OCI-LY1 (cell line): ENCODE data around the gene PCNX1.
"Not testable (repeated sequence)": the region's sequence is repeated elsewhere in the genome, so short reads cannot be mapped to it uniquely, and the experiment has no call there.

Experiments used
- H2AFZ ChIP-seq: fragments of 200-600 bp; sonication (generic), shearing (Covaris generic); 2 replicates; pipeline ENCODE4 v1.6.0; 2014; ENCODE audit warnings: antibody characterized with exemption, mild to moderate bottlenecking, low read length
- H3F3A ChIP-seq: fragments of 200-600 bp; sonication (generic), shearing (Covaris generic); 2 replicates; pipeline ENCODE4 v1.6.0; 2014; ENCODE audit warnings: mild to moderate bottlenecking, antibody characterized with exemption, low read length, moderate library complexity; ENCODE audit not compliant: insufficient read depth
- H3K27ac ChIP-seq: fragments of 200-600 bp; sonication (generic); 2 replicates; pipeline ENCODE4 v1.5.1; 2014; ENCODE audit warnings: low read length, mixed run types, mild to moderate bottlenecking, low read depth; ENCODE audit not compliant: poor library complexity, severe bottlenecking
- H3K27me3 ChIP-seq: fragments of 200-600 bp; sonication (generic); 2 replicates; pipeline ENCODE4 v1.6.0; 2014; ENCODE audit warnings: antibody characterized with exemption, mild to moderate bottlenecking, low read length, moderate library complexity; ENCODE audit not compliant: insufficient read depth
- H3K36me3 ChIP-seq: fragments of 200-600 bp; sonication (generic); 2 replicates; pipeline ENCODE4 v1.6.1; 2014; ENCODE audit warnings: mild to moderate bottlenecking, antibody characterized with exemption, low read length, moderate library complexity, mixed read lengths; ENCODE audit not compliant: insufficient read depth
- H3K4me1 ChIP-seq: fragments of 200-600 bp; sonication (generic); 2 replicates; pipeline ENCODE4 v1.5.1; 2014; ENCODE audit warnings: mild to moderate bottlenecking, low read length, moderate library complexity; ENCODE audit not compliant: insufficient read depth, severe bottlenecking
- H3K4me2 ChIP-seq: fragments of 200-600 bp; sonication (generic), shearing (Covaris generic); 2 replicates; pipeline ENCODE4 v1.6.1; 2014; ENCODE audit warnings: low read length
- H3K4me3 ChIP-seq: fragments of 200-600 bp; sonication (generic); 2 replicates; pipeline ENCODE4 v1.5.1; 2014; ENCODE audit warnings: low read length, low read depth, mild to moderate bottlenecking, mixed read lengths; ENCODE audit not compliant: poor library complexity, severe bottlenecking
- H3K79me2 ChIP-seq: fragments of 200-600 bp; shearing (Covaris generic); 2 replicates; pipeline ENCODE4 v1.6.1; 2016; ENCODE audit warnings: mixed run types, low read length, mixed read lengths; ENCODE audit not compliant: insufficient read depth
- H3K9ac ChIP-seq: fragments of 200-600 bp; sonication (generic), shearing (Covaris generic); 2 replicates; pipeline ENCODE4 v1.6.1; 2014; ENCODE audit warnings: mild to moderate bottlenecking, low read length, mixed read lengths
- H3K9me2 ChIP-seq: fragments of 200-600 bp; sonication (generic), shearing (Covaris generic); 2 replicates; pipeline ENCODE4 v1.6.1; 2014; ENCODE audit warnings: low read depth, mild to moderate bottlenecking, low read length, mixed read lengths
- H3K9me3 ChIP-seq: fragments of 200-600 bp; shearing (Covaris generic); 2 replicates; pipeline ENCODE4 v1.6.1; 2014; ENCODE audit warnings: low read length, mixed read lengths
- H4K20me1 ChIP-seq: fragments of 200-600 bp; sonication (generic), shearing (Covaris generic); 2 replicates; pipeline ENCODE4 v1.6.0; 2016; ENCODE audit warnings: mild to moderate bottlenecking, low read length; ENCODE audit not compliant: insufficient read depth
- EZH2 ChIP-seq: fragments of 200-600 bp; sonication (generic), shearing (Covaris generic); IDR thresholded peaks from 2 replicates; pipeline ENCODE4 v1.8.0; 2017; ENCODE audit warnings: borderline replicate concordance, mixed run types, mild to moderate bottlenecking, antibody characterized with exemption, low read length, moderate library complexity, mixed read lengths
- TF ChIP-seq, protein P1 (sequence below): fragments of 200-600 bp; sonication (generic), shearing (Covaris generic); IDR thresholded peaks from 2 replicates; pipeline ENCODE4 v1.5.1; 2017; ENCODE audit warnings: mild to moderate bottlenecking, antibody characterized with exemption, low read length, moderate library complexity, mixed read lengths

The PCNX1 gene

DNA sequence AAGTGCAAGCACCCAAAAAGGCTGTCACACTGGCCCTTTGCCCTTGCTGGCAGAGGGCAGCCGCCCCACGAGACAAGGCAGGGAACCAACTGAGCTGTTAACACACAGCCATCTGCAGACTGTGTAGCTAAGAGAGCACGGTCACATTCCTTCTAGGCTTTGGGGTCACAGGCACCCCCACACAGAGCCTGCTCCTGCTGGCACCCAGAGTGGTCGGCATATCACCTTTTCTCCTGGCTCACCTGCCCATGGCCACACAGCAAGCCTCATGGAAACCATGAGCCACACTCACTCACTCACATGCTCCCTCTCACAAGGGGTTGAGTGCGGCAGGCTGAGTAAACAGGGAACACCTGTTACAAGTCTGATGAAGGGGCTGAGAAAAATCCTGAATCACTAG lies 214.5 kb downstream of the PCNX1 start:
- Histone ChIP-seq H2AFZ (no peak overlapping the region), H3K36me3 (no peaks in the 10 kb centered on the region), H3F3A (no peaks in the 10 kb centered on the region), H3K4me2 (no peak overlapping the region), H3K27ac (no peak overlapping the region), H3K4me1 (peaks cover 37% of the 10 kb centered on the region), H3K79me2 (no peaks in the 10 kb centered on the region), H3K9ac (no peak overlapping the region), H3K9me2 (no peaks in the 10 kb centered on the region), H3K9me3 (no peaks in the 10 kb centered on the region), H3K27me3 (no peaks in the 10 kb centered on the region), H4K20me1 (no peaks in the 10 kb centered on the region), H3K4me3 (no peak overlapping the region)
- TF ChIP-seq, protein P1, sequence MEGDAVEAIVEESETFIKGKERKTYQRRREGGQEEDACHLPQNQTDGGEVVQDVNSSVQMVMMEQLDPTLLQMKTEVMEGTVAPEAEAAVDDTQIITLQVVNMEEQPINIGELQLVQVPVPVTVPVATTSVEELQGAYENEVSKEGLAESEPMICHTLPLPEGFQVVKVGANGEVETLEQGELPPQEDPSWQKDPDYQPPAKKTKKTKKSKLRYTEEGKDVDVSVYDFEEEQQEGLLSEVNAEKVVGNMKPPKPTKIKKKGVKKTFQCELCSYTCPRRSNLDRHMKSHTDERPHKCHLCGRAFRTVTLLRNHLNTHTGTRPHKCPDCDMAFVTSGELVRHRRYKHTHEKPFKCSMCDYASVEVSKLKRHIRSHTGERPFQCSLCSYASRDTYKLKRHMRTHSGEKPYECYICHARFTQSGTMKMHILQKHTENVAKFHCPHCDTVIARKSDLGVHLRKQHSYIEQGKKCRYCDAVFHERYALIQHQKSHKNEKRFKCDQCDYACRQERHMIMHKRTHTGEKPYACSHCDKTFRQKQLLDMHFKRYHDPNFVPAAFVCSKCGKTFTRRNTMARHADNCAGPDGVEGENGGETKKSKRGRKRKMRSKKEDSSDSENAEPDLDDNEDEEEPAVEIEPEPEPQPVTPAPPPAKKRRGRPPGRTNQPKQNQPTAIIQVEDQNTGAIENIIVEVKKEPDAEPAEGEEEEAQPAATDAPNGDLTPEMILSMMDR, result no peak
- no peak for TF ChIP-seq EZH2

DNA sequence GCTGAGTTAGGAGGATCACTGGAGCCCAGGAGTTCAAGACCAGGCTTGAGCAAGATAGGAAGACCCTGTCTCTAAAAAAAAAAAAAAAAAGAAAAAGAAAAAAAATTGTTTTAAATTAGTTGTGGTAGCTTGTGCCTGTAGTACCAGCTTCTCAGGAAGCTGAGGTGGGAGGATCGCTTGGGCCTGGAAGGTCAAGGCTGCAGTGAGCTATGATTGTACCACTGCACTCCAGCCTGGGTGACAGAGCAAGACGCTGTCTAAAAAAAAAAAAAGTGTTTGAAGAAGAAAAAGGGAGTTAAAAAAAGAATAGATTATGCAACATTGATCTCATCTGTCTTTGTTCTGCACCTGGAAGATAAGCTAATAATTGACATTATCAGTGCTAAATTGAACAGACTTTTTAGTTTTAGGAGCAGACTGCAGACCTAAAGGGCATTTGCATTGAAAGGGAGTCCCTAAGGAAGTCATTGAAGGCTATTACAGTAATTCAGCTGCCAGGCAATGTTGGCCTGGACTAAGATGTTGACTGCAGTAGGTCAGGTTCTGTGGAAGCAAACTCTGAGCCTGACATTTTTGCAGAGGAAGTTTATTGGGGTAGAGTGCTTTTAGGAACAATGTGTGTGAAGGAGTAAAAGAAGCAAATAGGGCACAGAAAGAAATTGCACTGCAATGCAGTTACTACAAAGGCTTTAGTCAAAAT lies 215.8 kb downstream of the PCNX1 start:
- no peaks in the 10 kb centered on the region for H3K79me2 ChIP-seq
- H3K27me3 ChIP-seq, result no peaks in the 10 kb centered on the region
- no peak overlapping the region for H3K9ac ChIP-seq
- H3K4me1 ChIP-seq, result peaks cover 24% of the 10 kb centered on the region
- H3K36me3 ChIP-seq, result no peaks in the 10 kb centered on the region
- H3K4me3 ChIP-seq, result no peak overlapping the region
- TF ChIP-seq, protein P1, result no peak
- no peak for TF ChIP-seq EZH2
- no peaks in the 10 kb centered on the region for H3F3A ChIP-seq
- no peaks in the 10 kb centered on the region for H4K20me1 ChIP-seq
- no peak overlapping the region for H2AFZ ChIP-seq
- H3K27ac ChIP-seq, result no peak overlapping the region
- no peaks in the 10 kb centered on the region for H3K9me3 ChIP-seq
- no peaks in the 10 kb centered on the region for H3K9me2 ChIP-seq
- no peak overlapping the region for H3K4me2 ChIP-seq

DNA sequence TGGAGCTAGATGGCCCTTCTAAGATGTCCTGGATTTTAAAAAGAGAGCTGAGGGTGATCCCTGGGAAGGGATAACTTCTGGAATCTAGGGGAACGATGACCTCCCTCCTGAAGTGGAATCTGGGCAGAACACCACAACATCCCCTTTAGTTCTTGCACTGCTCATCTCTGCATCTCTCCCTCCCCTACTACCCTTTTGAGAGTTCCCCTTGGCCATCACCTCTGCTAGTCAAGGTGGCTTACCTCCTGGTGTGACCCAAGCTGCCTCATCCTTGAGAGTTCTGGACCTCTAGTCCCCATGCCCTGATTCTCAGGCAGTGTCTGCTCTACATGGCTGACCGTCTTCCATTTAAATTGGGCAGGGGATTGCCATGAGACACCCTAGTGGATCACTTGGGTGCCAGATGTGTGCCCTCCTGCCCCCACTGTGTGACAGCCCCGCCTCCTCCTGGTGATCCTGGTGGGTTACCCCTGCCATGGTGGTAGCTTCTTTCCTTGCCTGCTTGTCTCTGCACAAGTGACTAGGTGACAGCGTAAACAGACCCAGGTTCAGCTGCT lies 216.4 kb downstream of the PCNX1 start:
- H3K27ac ChIP-seq, result no peak overlapping the region
- no peaks in the 10 kb centered on the region for H3K36me3 ChIP-seq
- H3K9me3 ChIP-seq, result no peaks in the 10 kb centered on the region
- TF ChIP-seq, protein P1, result no peak
- TF ChIP-seq EZH2, result no peak
- H3K4me1 ChIP-seq, result peaks cover 17% of the 10 kb centered on the region
- H3K27me3 ChIP-seq, result no peaks in the 10 kb centered on the region
- H3K4me3 ChIP-seq, result no peak overlapping the region
- no peak overlapping the region for H2AFZ ChIP-seq
- H3K4me2 ChIP-seq, result no peak overlapping the region
- no peak overlapping the region for H3K9ac ChIP-seq
- no peaks in the 10 kb centered on the region for H3F3A ChIP-seq
- H3K9me2 ChIP-seq, result no peaks in the 10 kb centered on the region
- no peaks in the 10 kb centered on the region for H4K20me1 ChIP-seq
- no peaks in the 10 kb centered on the region for H3K79me2 ChIP-seq

DNA sequence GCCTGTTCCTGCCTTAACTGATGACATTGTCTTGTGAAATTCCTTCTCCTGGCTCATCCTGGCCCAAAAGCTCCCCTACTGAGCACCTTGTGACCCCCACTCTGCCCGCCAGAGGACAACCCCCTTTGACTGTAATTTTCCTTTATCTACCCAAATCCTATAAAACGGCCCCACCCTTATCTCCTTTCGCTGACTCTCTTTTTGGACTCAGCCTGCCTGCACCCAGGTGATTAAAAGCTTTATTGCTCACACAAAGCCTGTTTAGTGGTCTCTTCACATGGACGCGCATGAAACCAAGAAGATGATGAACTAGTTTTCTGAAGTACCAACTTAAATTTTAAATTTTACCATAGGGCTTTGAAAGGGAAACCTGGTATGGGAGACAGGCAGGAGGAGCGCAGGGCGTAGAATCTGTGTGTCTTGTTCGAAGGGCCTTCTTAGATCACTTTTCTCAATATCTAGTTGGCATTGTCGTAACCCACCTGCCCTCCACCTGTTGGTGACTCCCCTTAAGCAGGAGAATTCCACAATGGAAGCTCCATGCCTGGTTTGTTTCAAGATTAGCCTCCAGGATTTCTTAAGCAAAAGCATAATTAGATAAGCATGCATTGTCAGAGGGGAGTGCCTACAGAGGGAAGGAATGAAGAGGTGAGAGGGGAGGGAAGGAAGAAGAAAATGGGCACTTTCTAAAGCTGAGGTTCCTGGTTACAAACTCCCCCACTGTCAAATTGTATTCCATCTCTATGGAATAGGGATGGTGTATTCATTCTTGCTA lies 222.6 kb downstream of the PCNX1 start:
- H2AFZ ChIP-seq, H3K4me3 ChIP-seq, H3K79me2 ChIP-seq, H3K9me3 ChIP-seq, H3K27me3 ChIP-seq, H3F3A ChIP-seq, H3K27ac ChIP-seq, H3K36me3 ChIP-seq, H3K9me2 ChIP-seq, H4K20me1 ChIP-seq, H3K4me1 ChIP-seq, H3K9ac ChIP-seq, H3K4me2 ChIP-seq: not testable (repeated sequence)
